Upper lobe of left lung (tissue), 6 donors: Measurements from ENCODE around the gene SVBP. TPM values are rescaled to one million over a fixed set of nuclear protein-coding genes. Genes with fewer than 3 reads are reported as not detected.

ENCODE experiments used
- ATAC-seq, 2 donors: fragments of 200-7000 bp; cut with Tn5 transposase; one replicate each; pipeline ENCODE4 v1.9.1; 2022; ENCODE audit warnings: mild to moderate bottlenecking in 2 of 2, moderate library complexity in 2 of 2; ENCODE audit not compliant: low FRiP score in 2 of 2
- DNase-seq, 2 donors: peaks; one replicate each; pipeline ENCODE4 v3.0.0-alpha.2; 2019 to 2020
- H3K27ac ChIP-seq, 4 donors: fragments of 200-600 bp; sonication (generic); one replicate each; pipeline ENCODE4 v1.5.1; 2016 to 2019
- H3K27me3 ChIP-seq, 4 donors: fragments of 200-600 bp; sonication (generic); one replicate each; pipeline ENCODE4 v1.5.1; 2017 to 2019
- H3K36me3 ChIP-seq, 4 donors: fragments of 200-600 bp; sonication (generic); one replicate each; pipeline ENCODE4 v1.5.1; 2016 to 2019
- H3K4me1 ChIP-seq, 4 donors: fragments of 200-600 bp; sonication (generic); one replicate each; pipeline ENCODE4 v1.5.1; 2018 to 2019
- H3K4me3 ChIP-seq, 4 donors: fragments of 200-600 bp; sonication (generic); one replicate each; pipeline ENCODE4 v1.5.1; 2017 to 2019; ENCODE audit warnings: mild to moderate bottlenecking in 2 of 4, moderate library complexity in 1 of 4
- H3K9me3 ChIP-seq, 4 donors: fragments of 200-600 bp; sonication (generic); one replicate each; pipeline ENCODE4 v1.5.1; 2018 to 2019
- EP300 ChIP-seq, 4 donors: sonication (generic); formaldehyde crosslinking; IDR thresholded peaks; one replicate each; pipeline ENCODE4 v1.5.1; 2017; ENCODE audit warnings: antibody characterized with exemption in 4 of 4, control low read depth in 2 of 4
- POLR2A ChIP-seq, 4 donors: fragments of 450-650 bp; IDR thresholded peaks; one replicate each; pipeline ENCODE4 v1.5.1; 2016 to 2017; ENCODE audit warnings: antibody characterized with exemption in 4 of 4, mild to moderate bottlenecking in 2 of 4
- POLR2AphosphoS5 ChIP-seq, 2 donors: sonication (generic); formaldehyde crosslinking; IDR thresholded peaks; one replicate each; pipeline ENCODE4 v1.5.1; 2017; ENCODE audit warnings: antibody characterized with exemption in 2 of 2
- WGBS, 2 donors: methylation state at CpG; one replicate each; pipeline ENCODE4 v1.1.5; 2017 to 2018; 5-methylcytosine and 5-hydroxymethylcytosine counted together
- total RNA-seq, 6 donors: library from RNA; depleted of rRNA in 4 of 6; stranded (reverse); fragments of >200 nt in 4 of 6; gene quantifications; one replicate each; pipeline versions ENCODE4 v1.1.0 to v1.2.1, GENCODE V29; 2016 to 2021
- TF ChIP-seq, protein P1 (sequence below), 6 experiments: fragments of 450-650 bp in 4 of 6; fragments of 200-600 bp in 2 of 6; sonication (generic) in 2 of 6; IDR thresholded peaks; one replicate each; pipeline ENCODE4 v1.5.1; 2016 to 2019; ENCODE audit warnings: antibody characterized with exemption in 6 of 6
- donor health status: DM: no; HTN: no; CAD: no; lungs with moderate emphysema.
- donor health status: DM: no; HTN: yes; CAD: no; lungs with severe emphysema.

SVBP gene
- total RNA-seq, 6 donors from 2014 or later, result 5.9 to 32.5 (median 15.4) TPM

- peak overlapping the region; percentile 80 to 99 (median 90) for H3K4me3 ChIP-seq
- ATAC-seq (peak in 1 of 2 donors; percentile 0), DNase-seq (no peak)
- H3K27ac ChIP-seq, result peak overlapping the region; percentile 87 to 95 (median 92)
- TF ChIP-seq, protein P1, sequence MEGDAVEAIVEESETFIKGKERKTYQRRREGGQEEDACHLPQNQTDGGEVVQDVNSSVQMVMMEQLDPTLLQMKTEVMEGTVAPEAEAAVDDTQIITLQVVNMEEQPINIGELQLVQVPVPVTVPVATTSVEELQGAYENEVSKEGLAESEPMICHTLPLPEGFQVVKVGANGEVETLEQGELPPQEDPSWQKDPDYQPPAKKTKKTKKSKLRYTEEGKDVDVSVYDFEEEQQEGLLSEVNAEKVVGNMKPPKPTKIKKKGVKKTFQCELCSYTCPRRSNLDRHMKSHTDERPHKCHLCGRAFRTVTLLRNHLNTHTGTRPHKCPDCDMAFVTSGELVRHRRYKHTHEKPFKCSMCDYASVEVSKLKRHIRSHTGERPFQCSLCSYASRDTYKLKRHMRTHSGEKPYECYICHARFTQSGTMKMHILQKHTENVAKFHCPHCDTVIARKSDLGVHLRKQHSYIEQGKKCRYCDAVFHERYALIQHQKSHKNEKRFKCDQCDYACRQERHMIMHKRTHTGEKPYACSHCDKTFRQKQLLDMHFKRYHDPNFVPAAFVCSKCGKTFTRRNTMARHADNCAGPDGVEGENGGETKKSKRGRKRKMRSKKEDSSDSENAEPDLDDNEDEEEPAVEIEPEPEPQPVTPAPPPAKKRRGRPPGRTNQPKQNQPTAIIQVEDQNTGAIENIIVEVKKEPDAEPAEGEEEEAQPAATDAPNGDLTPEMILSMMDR (IDR thresholded peaks at IDR 0.05), result no peak
- TF ChIP-seq POLR2AphosphoS5 (IDR thresholded peaks at IDR 0.05), result no peak
- WGBS, 2 donors, result 4 to 11% methylated on average over 3 to 10 of the region's 23 CpGs
- H3K27me3 ChIP-seq, result no peaks in the 10 kb centered on the region
- H3K36me3 ChIP-seq, result no peaks in the 10 kb centered on the region
- peaks cover 20 to 55% (median 29%) of the 10 kb centered on the region in 4 donors for H3K4me1 ChIP-seq
- H3K9me3 ChIP-seq, result no peaks in the 10 kb centered on the region
These were observed 49.6 kb downstream of the SVBP start for GRCh38 chr1:42767510-42768000.

DNA sequence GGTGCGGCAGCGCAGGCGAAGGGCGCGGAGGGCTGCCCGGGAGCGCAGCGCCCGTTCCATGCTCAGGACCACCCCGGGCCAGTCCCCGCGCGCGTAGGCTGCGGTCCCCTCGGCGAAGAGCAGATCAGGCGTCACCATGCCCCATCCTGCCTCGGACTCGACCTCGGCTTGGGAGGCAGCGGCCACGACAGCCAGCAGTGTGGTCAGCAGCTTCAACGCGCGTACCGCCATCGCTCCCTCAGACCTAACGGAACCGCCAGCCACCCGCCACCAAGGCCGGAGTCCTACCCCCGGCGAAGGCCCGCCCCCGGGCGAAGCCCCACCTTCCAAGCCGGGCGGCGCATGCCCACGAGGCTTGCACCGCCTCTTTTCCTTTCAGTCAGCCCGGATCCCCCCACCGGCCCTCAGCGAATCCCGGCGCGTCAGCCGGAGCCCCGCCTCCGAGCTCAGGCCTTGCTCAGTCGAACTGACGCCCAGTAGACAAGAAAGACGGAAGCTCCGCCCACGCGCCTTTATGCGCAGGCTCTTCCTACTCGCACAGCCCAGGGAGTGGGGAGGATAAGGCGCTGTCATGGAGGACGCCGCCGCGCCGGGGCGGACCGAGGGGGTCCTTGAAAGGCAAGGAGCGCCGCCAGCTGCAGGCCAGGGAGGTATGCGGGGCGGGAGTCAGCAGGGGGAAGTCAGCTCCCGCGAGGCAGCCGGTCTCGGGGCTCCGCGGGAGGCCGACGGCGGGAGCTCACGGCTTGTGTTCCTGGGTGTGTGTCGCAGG lies 50.3 kb downstream of the SVBP start, which contains the start of the genes C1orf50 and P3H1:
TSS of gene C1orf50 (plus strand) at position 509 of the 769 bp plus-strand sequence. CDS start at position 572, 63 bp downstream.
TSS of gene P3H1 (minus strand) at position 288 of the 769 bp plus-strand sequence. CDS start at position 231, 57 bp downstream.
- ATAC-seq (peak; percentile 97 to 100), DNase-seq (peak; percentile 100)
- Histone ChIP-seq H3K27me3 (no peaks in the 10 kb centered on the region), H3K27ac (peak within 1 kb of the TSS; percentile 87 to 95 (median 92)), H3K9me3 (no peaks in the 10 kb centered on the region), H3K4me1 (peaks cover 20 to 56% (median 32%) of the 10 kb centered on the region in 4 donors), H3K36me3 (peaks cover 0 to 5% (median 0%) of the 10 kb centered on the region in 4 donors), H3K4me3 (peak within 1 kb of the TSS; percentile 80 to 99 (median 94))
- WGBS, 2 donors, result 0% methylated on average over 1 to 33 of the region's 82 CpGs
- peak; percentile 91 to 99 for TF ChIP-seq POLR2AphosphoS5 (IDR thresholded peaks at IDR 0.05)
- peak in 3 of 4 donors; percentile 90 to 99 (median 92) for TF ChIP-seq POLR2A (IDR thresholded peaks at IDR 0.05)
- TF ChIP-seq, protein P1 (IDR thresholded peaks at IDR 0.05), result no peak

DNA sequence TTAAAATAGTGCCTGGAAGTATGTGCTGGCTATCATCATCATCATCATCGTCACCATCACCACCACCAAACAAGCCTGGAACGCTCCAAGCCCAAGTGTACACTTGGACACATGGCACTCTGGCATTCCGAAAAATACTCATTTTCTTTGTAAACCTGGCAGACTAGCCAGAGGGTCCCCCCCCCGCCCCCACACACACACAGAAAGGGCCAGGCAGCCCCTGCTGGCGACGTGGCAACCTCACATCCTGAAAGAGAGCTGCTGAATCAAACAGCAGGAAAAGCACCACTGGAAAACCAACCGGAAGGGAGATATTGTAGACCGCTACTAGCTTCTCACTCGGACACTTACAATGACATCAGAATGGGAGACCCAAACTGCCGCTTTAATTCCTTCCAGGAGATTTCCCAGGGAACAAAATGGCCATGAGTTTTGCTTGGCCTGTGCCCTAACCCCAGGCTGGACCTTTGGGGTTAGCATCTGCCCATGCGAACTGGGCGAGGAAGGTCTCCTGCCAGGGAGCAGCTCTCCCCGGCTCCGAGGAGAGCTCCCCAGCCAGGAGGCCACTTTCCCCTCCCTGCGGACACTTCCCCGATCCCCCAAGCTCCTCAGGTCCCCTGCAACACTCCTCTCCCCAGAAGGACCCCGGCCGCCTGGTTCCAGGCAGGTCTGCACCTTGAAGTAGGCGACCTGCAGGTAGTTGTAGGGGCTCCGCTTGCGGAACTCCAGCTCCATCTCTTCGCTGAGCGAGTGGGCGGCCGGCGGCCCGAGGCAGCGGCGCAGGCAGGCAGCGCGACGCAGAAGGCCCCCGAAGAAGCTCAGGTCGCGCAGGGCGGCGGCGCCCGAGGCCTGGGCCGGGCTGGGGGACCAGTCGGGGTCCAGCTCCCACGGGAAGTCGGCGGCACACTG lies 51.1 kb downstream of the SVBP start:
- H3K36me3 ChIP-seq, result peaks cover 0 to 13% (median 2%) of the 10 kb centered on the region in 4 donors
- ATAC-seq (peak in 1 of 2 donors; percentile 60), DNase-seq (peak; percentile 36 to 92)

GRCh38 chr1:42765269-42765668 lies 51.9 kb downstream of the SVBP start:
- Histone ChIP-seq H3K9me3 (no peaks in the 10 kb centered on the region), H3K27me3 (no peaks in the 10 kb centered on the region), H3K4me3 (peak overlapping the region in 3 of 4 donors; percentile 80 to 99 (median 92)), H3K4me1 (peaks cover 20 to 51% (median 32%) of the 10 kb centered on the region in 4 donors), H3K27ac (peak overlapping the region in 2 of 4 donors; percentile 6 to 91), H3K36me3 (peaks cover 0 to 18% (median 6%) of the 10 kb centered on the region in 4 donors)
- WGBS, 2 donors, result 21 to 30% methylated on average over 7 of the region's 7 CpGs
- ATAC-seq, result no peak
- TF ChIP-seq POLR2AphosphoS5 (IDR thresholded peaks at IDR 0.05) (no peak), EP300 (IDR thresholded peaks at IDR 0.05) (no peak), POLR2A (IDR thresholded peaks at IDR 0.05) (no peak)
- TF ChIP-seq, protein P1 (IDR thresholded peaks at IDR 0.05), result no peak
- no peak for DNase-seq

More for the DNA sequence above, 51.1 kb downstream of the SVBP start:
- Histone ChIP-seq H3K4me1 (peaks cover 20 to 51% (median 32%) of the 10 kb centered on the region in 4 donors), H3K4me3 (peak overlapping the region; percentile 80 to 99 (median 94)), H3K9me3 (no peaks in the 10 kb centered on the region), H3K27me3 (no peaks in the 10 kb centered on the region), H3K27ac (peak overlapping the region; percentile 87 to 95 (median 92))
- WGBS, 2 donors, result 1% methylated on average over 20 to 24 of the region's 44 CpGs
- no peak for TF ChIP-seq POLR2AphosphoS5 (IDR thresholded peaks at IDR 0.05)
- TF ChIP-seq, protein P1 (IDR thresholded peaks at IDR 0.05), result peak in 5 of 6 experiments; percentile 22 to 46 (median 35)
- TF ChIP-seq POLR2A (IDR thresholded peaks at IDR 0.05), result no peak
- TF ChIP-seq EP300 (IDR thresholded peaks at IDR 0.05), result no peak
